ENCODE measurements around the gene OR10D3.

Gene OR10D3, protein sequence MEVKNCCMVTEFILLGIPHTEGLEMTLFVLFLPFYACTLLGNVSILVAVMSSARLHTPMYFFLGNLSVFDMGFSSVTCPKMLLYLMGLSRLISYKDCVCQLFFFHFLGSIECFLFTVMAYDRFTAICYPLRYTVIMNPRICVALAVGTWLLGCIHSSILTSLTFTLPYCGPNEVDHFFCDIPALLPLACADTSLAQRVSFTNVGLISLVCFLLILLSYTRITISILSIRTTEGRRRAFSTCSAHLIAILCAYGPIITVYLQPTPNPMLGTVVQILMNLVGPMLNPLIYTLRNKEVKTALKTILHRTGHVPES

DNA sequence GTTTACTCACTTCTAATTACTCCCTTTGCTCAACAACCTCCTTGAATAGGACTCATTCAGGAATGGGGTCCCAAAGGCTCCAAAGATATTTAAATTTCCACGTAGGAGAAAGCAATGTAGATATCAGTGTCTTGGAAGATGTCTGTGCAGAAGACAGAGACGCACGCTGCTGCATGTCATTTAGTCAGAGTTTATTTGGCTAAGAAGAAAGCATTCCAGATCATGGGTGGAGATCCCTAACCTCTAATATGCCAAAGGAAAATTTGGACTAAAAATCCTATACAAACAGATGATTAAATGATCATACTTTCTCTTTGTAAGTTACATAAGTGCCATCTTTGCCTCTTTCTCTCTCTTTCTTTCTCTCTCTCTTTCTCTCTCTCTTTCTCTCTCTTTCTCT lies at the start of gene OR10D3:
OR10D3 (plus strand) TSS at position 278 of the 400 bp plus-strand sequence. CDS start 1,925 bp downstream, outside the sequence.
- H3K9ac ChIP-seq (ENCODE audit: low read depth, low read length), result no peak within 1 kb of the TSS
- H3K4me3 ChIP-seq (ENCODE audit: low read depth in 1 of 2, low read length in 2 of 2), result no peak within 1 kb of the TSS

GRCh38 chr11:124143034-124143433 lies 40.1 kb upstream of the OR10D3 start:
- H3K9ac ChIP-seq (ENCODE audit: low read depth, low read length), result no peak overlapping the region
- no peaks in the 10 kb centered on the region for H3K4me1 ChIP-seq (ENCODE audit: insufficient read depth, low read length)
- no peaks in the 10 kb centered on the region for H3K79me2 ChIP-seq (ENCODE audit: insufficient read depth, low read length)
- no peaks in the 10 kb centered on the region for H3K27me3 ChIP-seq (ENCODE audit: insufficient read depth, low read length, poor library complexity)
- H3K4me2 ChIP-seq (ENCODE audit: insufficient read depth, low read length), result no peak overlapping the region
- no peaks in the 10 kb centered on the region for H4K20me1 ChIP-seq (ENCODE audit: insufficient read depth, low read length)
- H3K9me3 ChIP-seq (ENCODE audit: insufficient read depth, low read length, severe bottlenecking), result no peaks in the 10 kb centered on the region
- no peak overlapping the region for H2AFZ ChIP-seq (ENCODE audit: low read depth, low read length)
- H3K4me3 ChIP-seq (ENCODE audit: low read depth in 1 of 2, low read length in 2 of 2), result no peak overlapping the region
- TF ChIP-seq, protein P1, sequence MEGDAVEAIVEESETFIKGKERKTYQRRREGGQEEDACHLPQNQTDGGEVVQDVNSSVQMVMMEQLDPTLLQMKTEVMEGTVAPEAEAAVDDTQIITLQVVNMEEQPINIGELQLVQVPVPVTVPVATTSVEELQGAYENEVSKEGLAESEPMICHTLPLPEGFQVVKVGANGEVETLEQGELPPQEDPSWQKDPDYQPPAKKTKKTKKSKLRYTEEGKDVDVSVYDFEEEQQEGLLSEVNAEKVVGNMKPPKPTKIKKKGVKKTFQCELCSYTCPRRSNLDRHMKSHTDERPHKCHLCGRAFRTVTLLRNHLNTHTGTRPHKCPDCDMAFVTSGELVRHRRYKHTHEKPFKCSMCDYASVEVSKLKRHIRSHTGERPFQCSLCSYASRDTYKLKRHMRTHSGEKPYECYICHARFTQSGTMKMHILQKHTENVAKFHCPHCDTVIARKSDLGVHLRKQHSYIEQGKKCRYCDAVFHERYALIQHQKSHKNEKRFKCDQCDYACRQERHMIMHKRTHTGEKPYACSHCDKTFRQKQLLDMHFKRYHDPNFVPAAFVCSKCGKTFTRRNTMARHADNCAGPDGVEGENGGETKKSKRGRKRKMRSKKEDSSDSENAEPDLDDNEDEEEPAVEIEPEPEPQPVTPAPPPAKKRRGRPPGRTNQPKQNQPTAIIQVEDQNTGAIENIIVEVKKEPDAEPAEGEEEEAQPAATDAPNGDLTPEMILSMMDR (IDR thresholded peaks at IDR 0.05; ENCODE audit: borderline replicate concordance, extremely low read depth, low read length, poor library complexity, severe bottlenecking), result no peak
- no peak for TF ChIP-seq EZH2 (IDR thresholded peaks at IDR 0.05; ENCODE audit: borderline replicate concordance, low read depth, low read length, severe bottlenecking)
- H3K27ac ChIP-seq (ENCODE audit: low read length), result no peak overlapping the region
- no peak for DNase-seq
- H3K36me3 ChIP-seq (ENCODE audit: insufficient read depth, low read length), result no peaks in the 10 kb centered on the region
- ATAC-seq (ENCODE audit: insufficient read depth, low read depth), result no peak

More for the DNA sequence above, at the start of gene OR10D3:
- H3K4me2 ChIP-seq (ENCODE audit: insufficient read depth, low read length), result no peak within 1 kb of the TSS
- H3K9me3 ChIP-seq (ENCODE audit: insufficient read depth, low read length, severe bottlenecking), result no peaks in the 10 kb centered on the region
- H3K27me3 ChIP-seq (ENCODE audit: insufficient read depth, low read length, poor library complexity), result peaks cover 4% of the 10 kb centered on the region
- TF ChIP-seq, protein P1 (IDR thresholded peaks at IDR 0.05; ENCODE audit: borderline replicate concordance, extremely low read depth, low read length, poor library complexity, severe bottlenecking), result no peak
- no peak for TF ChIP-seq EZH2 (IDR thresholded peaks at IDR 0.05; ENCODE audit: borderline replicate concordance, low read depth, low read length, severe bottlenecking)
- H3K79me2 ChIP-seq (ENCODE audit: insufficient read depth, low read length), result no peaks in the 10 kb centered on the region
- H3K27ac ChIP-seq (ENCODE audit: low read length), result no peak within 1 kb of the TSS
- H3K4me1 ChIP-seq (ENCODE audit: insufficient read depth, low read length), result no peaks in the 10 kb centered on the region
- no peak for DNase-seq
- no peak within 1 kb of the TSS for H2AFZ ChIP-seq (ENCODE audit: low read depth, low read length)
- H3K36me3 ChIP-seq (ENCODE audit: insufficient read depth, low read length), result no peaks in the 10 kb centered on the region
- no peaks in the 10 kb centered on the region for H4K20me1 ChIP-seq (ENCODE audit: insufficient read depth, low read length)
- ATAC-seq (ENCODE audit: insufficient read depth, low read depth), result no peak

- DNase-seq (no peak), ATAC-seq (ENCODE audit: insufficient read depth, low read depth) (no peak)
- Histone ChIP-seq H3K4me3 (ENCODE audit: low read depth in 1 of 2, low read length in 2 of 2) (no peak overlapping the region), H4K20me1 (ENCODE audit: insufficient read depth, low read length) (no peaks in the 10 kb centered on the region), H2AFZ (ENCODE audit: low read depth, low read length) (no peak overlapping the region), H3K27me3 (ENCODE audit: insufficient read depth, low read length, poor library complexity) (no peaks in the 10 kb centered on the region), H3K4me1 (ENCODE audit: insufficient read depth, low read length) (no peaks in the 10 kb centered on the region), H3K79me2 (ENCODE audit: insufficient read depth, low read length) (no peaks in the 10 kb centered on the region), H3K4me2 (ENCODE audit: insufficient read depth, low read length) (no peak overlapping the region), H3K27ac (ENCODE audit: low read length) (no peak overlapping the region), H3K36me3 (ENCODE audit: insufficient read depth, low read length) (no peaks in the 10 kb centered on the region), H3K9me3 (ENCODE audit: insufficient read depth, low read length, severe bottlenecking) (no peaks in the 10 kb centered on the region), H3K9ac (ENCODE audit: low read depth, low read length) (no peak overlapping the region)
- no peak for TF ChIP-seq EZH2 (IDR thresholded peaks at IDR 0.05; ENCODE audit: borderline replicate concordance, low read depth, low read length, severe bottlenecking)
- TF ChIP-seq, protein P1 (IDR thresholded peaks at IDR 0.05; ENCODE audit: borderline replicate concordance, extremely low read depth, low read length, poor library complexity, severe bottlenecking), result no peak
Observed at GRCh38 chr11:124147951-124148350, 35.2 kb upstream of the OR10D3 start.

Measured in DND-41 (cell line).